ENCODE data around the gene FAM184B.

The FAM184B gene

GRCh38 chr4:17807446-17807845 is 26.0 kb upstream of the FAM184B start:
- no peaks in the 10 kb centered on the region for H3K9me3 ChIP-seq
- no peaks in the 10 kb centered on the region for H3K27me3 ChIP-seq
- no peak overlapping the region for H3K4me3 ChIP-seq (ENCODE audit: low read depth in 1 of 2, low read length in 1 of 2)
- no peak for TF ChIP-seq CTCF (IDR thresholded peaks at IDR 0.05)
- peaks cover 32 to 33% of the 10 kb centered on the region in 2 experiments for H3K4me1 ChIP-seq (ENCODE audit: control insufficient read depth in 1 of 2, insufficient read depth in 1 of 2, low read depth in 1 of 2, low read length in 1 of 2)
- H3K27ac ChIP-seq: no peak overlapping the region
- peaks cover 24% of the 10 kb centered on the region for H3K36me3 ChIP-seq

- peaks cover 15 to 23% of the 10 kb centered on the region in 2 experiments for H3K4me1 ChIP-seq (ENCODE audit: control insufficient read depth in 1 of 2, insufficient read depth in 1 of 2, low read depth in 1 of 2, low read length in 1 of 2)
- H3K4me3 ChIP-seq (ENCODE audit: low read depth in 1 of 2, low read length in 1 of 2): no peak overlapping the region
- H3K27ac ChIP-seq: no peak overlapping the region
- peaks cover 24% of the 10 kb centered on the region for H3K36me3 ChIP-seq
- H3K27me3 ChIP-seq: no peaks in the 10 kb centered on the region
- no peaks in the 10 kb centered on the region for H3K9me3 ChIP-seq
- no peak for TF ChIP-seq CTCF (IDR thresholded peaks at IDR 0.05)
These were observed 24.2 kb upstream of the FAM184B start for GRCh38 chr4:17805580-17806155.

- Histone ChIP-seq H3K27ac (no peak overlapping the region), H3K4me3 (ENCODE audit: low read depth in 1 of 2, low read length in 1 of 2) (no peak overlapping the region), H3K4me1 (ENCODE audit: control insufficient read depth in 1 of 2, insufficient read depth in 1 of 2, low read depth in 1 of 2, low read length in 1 of 2) (no peaks in the 10 kb centered on the region), H3K27me3 (no peaks in the 10 kb centered on the region), H3K9me3 (no peaks in the 10 kb centered on the region), H3K36me3 (peaks cover 9% of the 10 kb centered on the region)
- TF ChIP-seq CTCF (IDR thresholded peaks at IDR 0.05): no peak
These were observed 16.4 kb upstream of the FAM184B start for GRCh38 chr4:17797808-17798207.

GRCh38 chr4:17794730-17795129 is 13.3 kb upstream of the FAM184B start:
- no peaks in the 10 kb centered on the region for H3K36me3 ChIP-seq
- no peaks in the 10 kb centered on the region for H3K9me3 ChIP-seq
- no peak for TF ChIP-seq CTCF (IDR thresholded peaks at IDR 0.05)
- H3K27ac ChIP-seq: no peak overlapping the region
- no peak overlapping the region for H3K4me3 ChIP-seq (ENCODE audit: low read depth in 1 of 2, low read length in 1 of 2)
- no peaks in the 10 kb centered on the region for H3K4me1 ChIP-seq (ENCODE audit: control insufficient read depth in 1 of 2, insufficient read depth in 1 of 2, low read depth in 1 of 2, low read length in 1 of 2)
- H3K27me3 ChIP-seq: no peaks in the 10 kb centered on the region

- H3K9me3 ChIP-seq: no peaks in the 10 kb centered on the region
- H3K4me1 ChIP-seq (ENCODE audit: control insufficient read depth in 1 of 2, insufficient read depth in 1 of 2, low read depth in 1 of 2, low read length in 1 of 2): peaks cover 0 to 4% of the 10 kb centered on the region in 2 experiments
- H3K27ac ChIP-seq: no peak overlapping the region
- H3K36me3 ChIP-seq: no peaks in the 10 kb centered on the region
- TF ChIP-seq CTCF (IDR thresholded peaks at IDR 0.05): no peak
- H3K4me3 ChIP-seq (ENCODE audit: low read depth in 1 of 2, low read length in 1 of 2): no peak overlapping the region
- H3K27me3 ChIP-seq: peaks cover 26% of the 10 kb centered on the region
These were observed 7.5 kb upstream of the FAM184B start for GRCh38 chr4:17788956-17789355.
